GM23338 (cell line): ENCODE measurements around the gene KAT8. TPM values are rescaled to one million over a fixed set of nuclear protein-coding genes. Genes with fewer than 3 reads are reported as not detected.

Experiments
- ATAC-seq: fragments of 200-7000 bp; cut with Tn5 transposase; 3 replicates; pipeline ENCODE4 v1.9.1; 2020
- DNase-seq: peaks from one replicate; pipeline ENCODE4 v3.0.0-alpha.2; 2015; ENCODE audit warnings: low spot score
- H2AFZ ChIP-seq: fragments of 200-600 bp; sonication (generic); 2 replicates; pipeline ENCODE4 v1.8.0; 2016; ENCODE audit warnings: antibody characterized with exemption, mild to moderate bottlenecking, moderate library complexity
- H3F3A ChIP-seq: fragments of 200-600 bp; sonication (generic); replicated peaks from 2 replicates; pipeline ENCODE4 v1.8.0; 2017; ENCODE audit warnings: antibody characterized with exemption, mixed run types, low read depth
- H3K27ac ChIP-seq: fragments of 200-600 bp; sonication (generic); 2 replicates; pipeline ENCODE4 v1.6.1; 2016; ENCODE audit warnings: low read depth
- H3K27me3 ChIP-seq: fragments of 200-600 bp; sonication (generic); 2 replicates; pipeline ENCODE4 v1.8.0; 2016; ENCODE audit warnings: mild to moderate bottlenecking, mixed run types, moderate library complexity; ENCODE audit not compliant: insufficient read depth
- H3K36me3 ChIP-seq: fragments of 200-600 bp; sonication (generic); 2 replicates; pipeline ENCODE4 v1.8.0; 2016; ENCODE audit warnings: mild to moderate bottlenecking; ENCODE audit not compliant: insufficient read depth
- H3K4me1 ChIP-seq: fragments of 200-600 bp; sonication (generic); 2 replicates; pipeline ENCODE4 v1.8.0; 2016; ENCODE audit warnings: mild to moderate bottlenecking, moderate library complexity; ENCODE audit not compliant: insufficient read depth
- H3K4me2 ChIP-seq: fragments of 200-600 bp; sonication (generic); 2 replicates; pipeline ENCODE4 v1.7.1; 2017; ENCODE audit warnings: mixed run types
- H3K4me3 ChIP-seq: fragments of 200-600 bp; sonication (generic); 2 replicates; pipeline ENCODE4 v1.6.1; 2016; ENCODE audit warnings: mixed run types
- H3K79me2 ChIP-seq: fragments of 200-600 bp; sonication (generic); replicated peaks from 2 replicates; pipeline ENCODE4 v1.8.0; 2017; ENCODE audit warnings: mild to moderate bottlenecking; ENCODE audit not compliant: insufficient read depth
- H3K9me2 ChIP-seq: fragments of 200-600 bp; sonication (generic); 2 replicates; pipeline ENCODE4 v1.8.0; 2017; ENCODE audit not compliant: insufficient read depth
- H4K20me1 ChIP-seq: fragments of 200-600 bp; sonication (generic); replicated peaks from 2 replicates; pipeline ENCODE4 v1.8.0; 2017; ENCODE audit warnings: mild to moderate bottlenecking; ENCODE audit not compliant: insufficient read depth
- H3K27ac Mint-ChIP-seq: 2 replicates; pipeline ENCODE4 v1.8.0; 2020; ENCODE audit warnings: inconsistent platforms, mild to moderate bottlenecking, moderate library complexity, mixed read lengths
- H3K27me3 Mint-ChIP-seq: 3 replicates; pipeline ENCODE4 v1.8.0; 2022; ENCODE audit warnings: low read depth, mild to moderate bottlenecking, moderate library complexity, mixed read lengths, inconsistent platforms; ENCODE audit not compliant: insufficient read depth, poor library complexity
- H3K36me3 Mint-ChIP-seq: 3 replicates; pipeline ENCODE4 v1.8.0; 2021; ENCODE audit warnings: low read depth, mild to moderate bottlenecking, inconsistent platforms, moderate library complexity, mixed read lengths
- H3K4me1 Mint-ChIP-seq: 3 replicates; pipeline ENCODE4 v1.8.0; 2020; ENCODE audit warnings: mild to moderate bottlenecking, inconsistent platforms, mixed read lengths
- H3K4me3 Mint-ChIP-seq: 3 replicates; pipeline ENCODE4 v1.8.0; 2021; ENCODE audit warnings: moderate library complexity, mild to moderate bottlenecking, inconsistent platforms, mixed read lengths
- H3K9me3 Mint-ChIP-seq: 3 replicates; pipeline ENCODE4 v1.8.0; 2020; ENCODE audit warnings: moderate library complexity, mild to moderate bottlenecking, inconsistent platforms, mixed read lengths
- EZH2phosphoT487 ChIP-seq: fragments of 200-600 bp; sonication (generic); IDR thresholded peaks from one replicate; pipeline ENCODE4 v1.8.1; 2018; ENCODE audit warnings: antibody characterized with exemption; ENCODE audit not compliant: unreplicated experiment
- NANOG ChIP-seq: IDR thresholded peaks from 2 replicates; pipeline ENCODE4 v1.6.1; 2016; ENCODE audit warnings: antibody characterized with exemption, borderline replicate concordance
- STAT1 ChIP-seq: IDR thresholded peaks from one replicate; pipeline ENCODE4 v1.6.1; 2016; ENCODE audit warnings: antibody characterized with exemption; ENCODE audit not compliant: unreplicated experiment
- ZNF331 ChIP-seq: fragments of 250-450 bp; sonication (Bioruptor Pico); IDR thresholded peaks from 2 replicates; pipeline ENCODE4 v1.5.0; 2020; ENCODE audit warnings: low read depth, mild to moderate bottlenecking, moderate library complexity
- polyA plus RNA-seq: library from polyadenylated mRNA; unstranded; fragments of >200 nt; fragmentation: Nextera tagmentation; extraction: Ambion mirVana; gene quantifications from 2 replicates; pipeline ENCODE4 v1.2.1, GENCODE V29; 2016
- total RNA-seq: library from RNA; depleted of rRNA; stranded (reverse); fragments of >200 nt; shearing (Covaris generic); gene quantifications from 2 replicates; pipeline ENCODE4 v1.2.3, GENCODE V29; 2014
- TF ChIP-seq, protein P1 (sequence below): fragments of 250-450 bp; sonication (Bioruptor Pico); IDR thresholded peaks from 2 replicates; pipeline ENCODE4 v1.5.0; 2020; ENCODE audit warnings: mild to moderate bottlenecking, moderate library complexity
- TF ChIP-seq, protein P2 (sequence below): IDR thresholded peaks from 2 replicates; pipeline ENCODE4 v1.6.1; 2016; ENCODE audit warnings: antibody characterized with exemption
- TF ChIP-seq, protein P3 (sequence below), 2 experiments: fragments of 200-600 bp in 1 of 2; sonication (generic) in 1 of 2; conservative IDR thresholded peaks; 2 replicates each; pipeline versions ENCODE4 v1.5.1 to v1.6.1; 2016 to 2017; ENCODE audit warnings: antibody characterized with exemption in 2 of 2, low read depth in 2 of 2, mild to moderate bottlenecking in 2 of 2, moderate library complexity in 1 of 2

The KAT8 gene
- total and polyA plus RNA-seq, 2 experiments from 2014 or later: 47.6 to 85.4 TPM

DNA sequence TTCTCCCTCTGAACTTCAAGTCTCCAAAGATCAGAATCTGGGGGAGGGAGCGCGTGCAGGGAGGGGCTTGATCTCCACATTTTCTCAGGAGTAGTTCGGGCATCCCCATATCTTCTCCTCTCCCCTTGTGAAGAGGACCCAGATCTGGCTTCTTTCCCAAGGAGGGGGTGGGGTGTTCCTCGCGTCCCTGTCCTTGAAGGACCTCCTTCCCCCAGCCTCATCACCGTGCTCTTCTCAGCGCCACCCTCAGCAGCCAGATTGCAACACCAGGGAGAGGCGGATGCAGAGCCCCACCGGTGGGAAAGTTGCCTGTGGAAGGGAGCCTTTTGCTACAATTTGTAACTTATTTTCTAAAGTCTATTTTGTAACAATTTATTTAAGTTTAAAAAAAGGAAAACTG, 34.4 kb upstream of the KAT8 start (continued):
- TF ChIP-seq, protein P1, sequence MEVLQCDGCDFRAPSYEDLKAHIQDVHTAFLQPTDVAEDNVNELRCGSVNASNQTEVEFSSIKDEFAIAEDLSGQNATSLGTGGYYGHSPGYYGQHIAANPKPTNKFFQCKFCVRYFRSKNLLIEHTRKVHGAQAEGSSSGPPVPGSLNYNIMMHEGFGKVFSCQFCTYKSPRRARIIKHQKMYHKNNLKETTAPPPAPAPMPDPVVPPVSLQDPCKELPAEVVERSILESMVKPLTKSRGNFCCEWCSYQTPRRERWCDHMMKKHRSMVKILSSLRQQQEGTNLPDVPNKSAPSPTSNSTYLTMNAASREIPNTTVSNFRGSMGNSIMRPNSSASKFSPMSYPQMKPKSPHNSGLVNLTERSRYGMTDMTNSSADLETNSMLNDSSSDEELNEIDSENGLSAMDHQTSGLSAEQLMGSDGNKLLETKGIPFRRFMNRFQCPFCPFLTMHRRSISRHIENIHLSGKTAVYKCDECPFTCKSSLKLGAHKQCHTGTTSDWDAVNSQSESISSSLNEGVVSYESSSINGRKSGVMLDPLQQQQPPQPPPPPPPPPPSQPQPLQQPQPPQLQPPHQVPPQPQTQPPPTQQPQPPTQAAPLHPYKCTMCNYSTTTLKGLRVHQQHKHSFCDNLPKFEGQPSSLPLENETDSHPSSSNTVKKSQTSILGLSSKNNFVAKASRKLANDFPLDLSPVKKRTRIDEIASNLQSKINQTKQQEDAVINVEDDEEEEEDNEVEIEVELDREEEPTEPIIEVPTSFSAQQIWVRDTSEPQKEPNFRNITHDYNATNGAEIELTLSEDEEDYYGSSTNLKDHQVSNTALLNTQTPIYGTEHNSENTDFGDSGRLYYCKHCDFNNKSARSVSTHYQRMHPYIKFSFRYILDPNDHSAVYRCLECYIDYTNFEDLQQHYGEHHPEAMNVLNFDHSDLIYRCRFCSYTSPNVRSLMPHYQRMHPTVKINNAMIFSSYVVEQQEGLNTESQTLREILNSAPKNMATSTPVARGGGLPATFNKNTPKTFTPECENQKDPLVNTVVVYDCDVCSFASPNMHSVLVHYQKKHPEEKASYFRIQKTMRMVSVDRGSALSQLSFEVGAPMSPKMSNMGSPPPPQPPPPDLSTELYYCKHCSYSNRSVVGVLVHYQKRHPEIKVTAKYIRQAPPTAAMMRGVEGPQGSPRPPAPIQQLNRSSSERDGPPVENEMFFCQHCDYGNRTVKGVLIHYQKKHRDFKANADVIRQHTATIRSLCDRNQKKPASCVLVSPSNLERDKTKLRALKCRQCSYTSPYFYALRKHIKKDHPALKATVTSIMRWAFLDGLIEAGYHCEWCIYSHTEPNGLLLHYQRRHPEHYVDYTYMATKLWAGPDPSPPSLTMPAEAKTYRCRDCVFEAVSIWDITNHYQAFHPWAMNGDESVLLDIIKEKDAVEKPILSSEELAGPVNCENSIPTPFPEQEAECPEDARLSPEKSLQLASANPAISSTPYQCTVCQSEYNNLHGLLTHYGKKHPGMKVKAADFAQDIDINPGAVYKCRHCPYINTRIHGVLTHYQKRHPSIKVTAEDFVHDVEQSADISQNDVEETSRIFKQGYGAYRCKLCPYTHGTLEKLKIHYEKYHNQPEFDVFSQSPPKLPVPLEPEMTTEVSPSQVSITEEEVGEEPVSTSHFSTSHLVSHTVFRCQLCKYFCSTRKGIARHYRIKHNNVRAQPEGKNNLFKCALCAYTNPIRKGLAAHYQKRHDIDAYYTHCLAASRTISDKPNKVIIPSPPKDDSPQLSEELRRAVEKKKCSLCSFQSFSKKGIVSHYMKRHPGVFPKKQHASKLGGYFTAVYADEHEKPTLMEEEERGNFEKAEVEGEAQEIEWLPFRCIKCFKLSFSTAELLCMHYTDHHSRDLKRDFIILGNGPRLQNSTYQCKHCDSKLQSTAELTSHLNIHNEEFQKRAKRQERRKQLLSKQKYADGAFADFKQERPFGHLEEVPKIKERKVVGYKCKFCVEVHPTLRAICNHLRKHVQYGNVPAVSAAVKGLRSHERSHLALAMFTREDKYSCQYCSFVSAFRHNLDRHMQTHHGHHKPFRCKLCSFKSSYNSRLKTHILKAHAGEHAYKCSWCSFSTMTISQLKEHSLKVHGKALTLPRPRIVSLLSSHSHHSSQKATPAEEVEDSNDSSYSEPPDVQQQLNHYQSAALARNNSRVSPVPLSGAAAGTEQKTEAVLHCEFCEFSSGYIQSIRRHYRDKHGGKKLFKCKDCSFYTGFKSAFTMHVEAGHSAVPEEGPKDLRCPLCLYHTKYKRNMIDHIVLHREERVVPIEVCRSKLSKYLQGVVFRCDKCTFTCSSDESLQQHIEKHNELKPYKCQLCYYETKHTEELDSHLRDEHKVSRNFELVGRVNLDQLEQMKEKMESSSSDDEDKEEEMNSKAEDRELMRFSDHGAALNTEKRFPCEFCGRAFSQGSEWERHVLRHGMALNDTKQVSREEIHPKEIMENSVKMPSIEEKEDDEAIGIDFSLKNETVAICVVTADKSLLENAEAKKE (CRISPR knock-in tag): no peak
- TF ChIP-seq NANOG: no peak
- TF ChIP-seq, protein P2, sequence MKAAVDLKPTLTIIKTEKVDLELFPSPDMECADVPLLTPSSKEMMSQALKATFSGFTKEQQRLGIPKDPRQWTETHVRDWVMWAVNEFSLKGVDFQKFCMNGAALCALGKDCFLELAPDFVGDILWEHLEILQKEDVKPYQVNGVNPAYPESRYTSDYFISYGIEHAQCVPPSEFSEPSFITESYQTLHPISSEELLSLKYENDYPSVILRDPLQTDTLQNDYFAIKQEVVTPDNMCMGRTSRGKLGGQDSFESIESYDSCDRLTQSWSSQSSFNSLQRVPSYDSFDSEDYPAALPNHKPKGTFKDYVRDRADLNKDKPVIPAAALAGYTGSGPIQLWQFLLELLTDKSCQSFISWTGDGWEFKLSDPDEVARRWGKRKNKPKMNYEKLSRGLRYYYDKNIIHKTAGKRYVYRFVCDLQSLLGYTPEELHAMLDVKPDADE: no peak
- TF ChIP-seq, protein P3, sequence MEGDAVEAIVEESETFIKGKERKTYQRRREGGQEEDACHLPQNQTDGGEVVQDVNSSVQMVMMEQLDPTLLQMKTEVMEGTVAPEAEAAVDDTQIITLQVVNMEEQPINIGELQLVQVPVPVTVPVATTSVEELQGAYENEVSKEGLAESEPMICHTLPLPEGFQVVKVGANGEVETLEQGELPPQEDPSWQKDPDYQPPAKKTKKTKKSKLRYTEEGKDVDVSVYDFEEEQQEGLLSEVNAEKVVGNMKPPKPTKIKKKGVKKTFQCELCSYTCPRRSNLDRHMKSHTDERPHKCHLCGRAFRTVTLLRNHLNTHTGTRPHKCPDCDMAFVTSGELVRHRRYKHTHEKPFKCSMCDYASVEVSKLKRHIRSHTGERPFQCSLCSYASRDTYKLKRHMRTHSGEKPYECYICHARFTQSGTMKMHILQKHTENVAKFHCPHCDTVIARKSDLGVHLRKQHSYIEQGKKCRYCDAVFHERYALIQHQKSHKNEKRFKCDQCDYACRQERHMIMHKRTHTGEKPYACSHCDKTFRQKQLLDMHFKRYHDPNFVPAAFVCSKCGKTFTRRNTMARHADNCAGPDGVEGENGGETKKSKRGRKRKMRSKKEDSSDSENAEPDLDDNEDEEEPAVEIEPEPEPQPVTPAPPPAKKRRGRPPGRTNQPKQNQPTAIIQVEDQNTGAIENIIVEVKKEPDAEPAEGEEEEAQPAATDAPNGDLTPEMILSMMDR (conservative IDR thresholded peaks at IDR 0.05; ENCODE audit: low read depth in 2 of 2): no peak

DNA sequence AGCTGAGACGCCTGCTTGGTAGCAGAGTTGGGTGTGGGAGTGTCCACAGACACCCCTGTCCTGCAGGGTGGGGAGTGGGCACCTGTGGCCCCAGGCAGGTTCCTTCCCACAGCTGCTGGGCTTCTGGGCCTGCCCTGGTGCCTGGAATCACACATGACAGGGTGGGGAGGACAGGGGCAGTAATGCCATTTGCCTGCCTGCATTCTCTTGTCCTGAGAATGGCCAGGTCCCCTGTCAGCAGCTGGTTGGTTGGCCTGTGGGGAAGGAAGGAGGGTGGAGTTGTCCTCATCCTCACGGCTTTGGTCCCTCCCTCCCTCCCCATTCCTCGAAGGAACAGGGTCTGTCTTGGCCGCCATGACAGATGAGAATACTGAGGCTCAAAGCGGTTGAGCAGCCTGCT, 33.9 kb upstream of the KAT8 start:
- Histone ChIP-seq H2AFZ (no peak overlapping the region), H3K27ac (no peak overlapping the region), H3K4me3 (no peak overlapping the region), H3K4me1 (no peaks in the 10 kb centered on the region), H3F3A (no peaks in the 10 kb centered on the region), H3K4me2 (no peak overlapping the region), H3K36me3 (no peaks in the 10 kb centered on the region), H3K9me2 (no peaks in the 10 kb centered on the region), H3K27me3 (no peaks in the 10 kb centered on the region), H4K20me1 (no peaks in the 10 kb centered on the region; the same call in 1 of the 2 replicates), H3K79me2 (no peaks in the 10 kb centered on the region)
- DNase-seq: no peak
- ATAC-seq: no peak
- peaks cover 5% of the 10 kb centered on the region; the same call in 1 of the 3 replicates for H3K4me1 Mint-ChIP-seq
- H3K27me3 Mint-ChIP-seq: peaks cover 13% of the 10 kb centered on the region
- H3K4me3 Mint-ChIP-seq: no peak overlapping the region; the same call in 2 of the 3 replicates
- H3K27ac Mint-ChIP-seq: no peak overlapping the region
- H3K36me3 Mint-ChIP-seq: peaks cover 32% of the 10 kb centered on the region
- H3K9me3 Mint-ChIP-seq: no peaks in the 10 kb centered on the region
- TF ChIP-seq EZH2phosphoT487: no peak
- TF ChIP-seq, protein P1 (CRISPR knock-in tag): no peak
- no peak for TF ChIP-seq ZNF331 (CRISPR knock-in tag)
- no peak for TF ChIP-seq STAT1
